K562 (cell line): ENCODE data around the gene TICAM1. TPM values are rescaled to one million over a fixed set of nuclear protein-coding genes. Genes with fewer than 3 reads are reported as not detected.
A peak's percentile ranks its signal among the peaks of the same experiment; 100 is the strongest.

Experiments used
- MGA ChIP-seq: fragments of 450-650 bp; IDR thresholded peaks from 2 replicates; pipeline ENCODE4 v1.6.1; 2016; ENCODE audit warnings: mild to moderate bottlenecking, moderate library complexity
- ZBTB40 ChIP-seq, 2 experiments: fragments of 450-650 bp in 1 of 2; sonication (generic) in 1 of 2; formaldehyde crosslinking in 1 of 2; IDR thresholded peaks; 2 replicates each; pipeline versions ENCODE4 v1.7.1 to v1.9.0; 2016 to 2022; ENCODE audit warnings: inconsistent platforms in 1 of 2, mild to moderate bottlenecking in 1 of 2, missing genetic modification reagents in 1 of 2
- ZFX ChIP-seq: sonication (generic); formaldehyde crosslinking; IDR thresholded peaks from 2 replicates; pipeline ENCODE4 v1.8.0; 2022; ENCODE audit warnings: mild to moderate bottlenecking, missing genetic modification reagents, moderate library complexity
- polyA plus RNA-seq, 8 experiments: library from polyadenylated mRNA; depleted of rRNA in 4 of 8; stranded (reverse) in 5 of 8; unstranded in 3 of 8; fragments of >200 nt; fragmentation: Nextera tagmentation in 2 of 8; fragmentation: Illumina TruSeq in 1 of 8; extraction: Ambion mirVana in 2 of 8; extraction: Trizol in 1 of 8; gene quantifications; 2 replicates each; pipeline versions ENCODE4 v1.2.1 to v1.2.3, GENCODE V29; 2011 to 2014; ENCODE audit warnings: inconsistent platforms in 1 of 8, missing spikeins in 1 of 8
- total RNA-seq, 7 experiments: library from RNA; depleted of rRNA in 6 of 7; stranded (reverse); fragments of >200 nt in 6 of 7; fragmentation: Illumina TruSeq in 2 of 7; extraction: Trizol in 2 of 7; gene quantifications; 2 replicates each; pipeline versions ENCODE4 v1.2.1 to v1.2.3, GENCODE V29; 2011 to 2021; ENCODE audit warnings: low replicate concordance in 1 of 7

TICAM1 gene
- total and polyA plus RNA-seq, 9 of the 15 experiments (the other 6 are each of a cell fraction or from before 2014, with no cell fraction given) = 0.07 to 11.6 (median 1.5) TPM

- TF ChIP-seq ZBTB40 (IDR thresholded peaks at IDR 0.05) (peak; percentile 38; the same call in 1 of the 2 replicates), ZBTB40 (CRISPR knock-in tag; IDR thresholded peaks at IDR 0.05) (no peak), MGA (no peak), ZFX (CRISPR knock-in tag) (0 out of 2 replicates have a peak, but pooled peaks have one; percentile 17)
Observed at GRCh38 chr19:4867534-4868285, 36.2 kb upstream of the TICAM1 start, which contains the start of gene PLIN3 (continued).
